GM21825 (cell line): ENCODE results near the gene CENPK.
"Not testable (repeated sequence)": the region's sequence is repeated elsewhere in the genome, so short reads cannot be mapped to it uniquely, and the experiment has no call there.

Source experiments
- ATAC-seq: cut with Tn5 transposase; IDR thresholded peaks from one replicate; pipeline ENCODE4 v1.9.1; 2021; ENCODE audit warnings: mild to moderate bottlenecking, moderate library complexity; ENCODE audit not compliant: unreplicated experiment

CENPK gene, protein sequence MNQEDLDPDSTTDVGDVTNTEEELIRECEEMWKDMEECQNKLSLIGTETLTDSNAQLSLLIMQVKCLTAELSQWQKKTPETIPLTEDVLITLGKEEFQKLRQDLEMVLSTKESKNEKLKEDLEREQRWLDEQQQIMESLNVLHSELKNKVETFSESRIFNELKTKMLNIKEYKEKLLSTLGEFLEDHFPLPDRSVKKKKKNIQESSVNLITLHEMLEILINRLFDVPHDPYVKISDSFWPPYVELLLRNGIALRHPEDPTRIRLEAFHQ

DNA sequence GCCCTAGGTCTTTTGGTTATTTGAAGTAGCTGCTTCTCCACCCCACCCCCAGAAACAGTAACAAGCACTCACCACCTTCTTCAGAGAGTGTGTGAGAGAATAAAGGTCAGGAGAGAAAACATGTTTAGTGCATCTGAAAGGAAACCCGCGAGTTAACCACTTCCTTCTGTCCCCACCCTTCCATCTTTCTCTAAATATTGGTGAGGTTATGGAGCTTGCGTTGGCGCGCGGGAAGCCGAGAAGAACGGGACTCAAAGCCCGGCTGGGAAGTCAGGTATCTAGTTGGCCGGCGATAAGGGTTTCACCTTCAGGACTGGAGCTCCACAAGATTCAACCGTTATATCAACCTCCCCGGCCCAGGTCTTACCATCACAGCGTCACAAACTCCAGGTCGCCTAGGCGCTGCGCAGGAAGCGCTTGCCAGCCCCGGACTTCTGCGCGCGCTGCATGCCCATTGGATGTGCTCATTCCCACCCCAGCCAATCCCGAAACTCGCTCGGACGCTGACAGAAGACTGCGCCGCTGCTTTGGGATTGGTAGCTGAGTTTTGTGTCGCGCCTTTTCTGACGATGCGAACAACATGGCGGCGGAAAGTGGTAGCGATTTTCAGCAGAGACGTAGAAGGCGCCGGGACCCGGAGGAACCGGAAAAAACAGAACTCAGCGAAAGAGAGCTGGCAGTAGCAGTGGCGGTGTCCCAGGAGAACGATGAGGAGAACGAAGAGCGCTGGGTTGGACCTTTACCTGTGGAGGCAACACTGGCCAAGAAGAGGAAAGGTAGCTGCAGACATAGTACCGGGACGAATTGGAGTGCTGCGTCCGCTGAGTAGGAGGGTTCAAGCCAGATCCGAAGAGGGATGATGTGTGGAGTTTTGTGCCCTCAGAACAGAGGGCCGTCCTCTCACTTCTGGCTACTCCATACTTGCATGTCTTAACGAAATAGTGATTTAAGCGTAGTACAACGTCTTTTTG is at the start of gene CENPK, which contains the start of gene PPWD1:
Gene CENPK, minus strand, starts transcription at position 438 of the 971 bp plus-strand sequence. CDS start 8,261 bp downstream, outside the sequence.
Gene PPWD1, plus strand, starts transcription at position 566 of the 971 bp plus-strand sequence. Its CDS starts 15 bp downstream, at position 581.
- peak; percentile 100 for ATAC-seq

DNA sequence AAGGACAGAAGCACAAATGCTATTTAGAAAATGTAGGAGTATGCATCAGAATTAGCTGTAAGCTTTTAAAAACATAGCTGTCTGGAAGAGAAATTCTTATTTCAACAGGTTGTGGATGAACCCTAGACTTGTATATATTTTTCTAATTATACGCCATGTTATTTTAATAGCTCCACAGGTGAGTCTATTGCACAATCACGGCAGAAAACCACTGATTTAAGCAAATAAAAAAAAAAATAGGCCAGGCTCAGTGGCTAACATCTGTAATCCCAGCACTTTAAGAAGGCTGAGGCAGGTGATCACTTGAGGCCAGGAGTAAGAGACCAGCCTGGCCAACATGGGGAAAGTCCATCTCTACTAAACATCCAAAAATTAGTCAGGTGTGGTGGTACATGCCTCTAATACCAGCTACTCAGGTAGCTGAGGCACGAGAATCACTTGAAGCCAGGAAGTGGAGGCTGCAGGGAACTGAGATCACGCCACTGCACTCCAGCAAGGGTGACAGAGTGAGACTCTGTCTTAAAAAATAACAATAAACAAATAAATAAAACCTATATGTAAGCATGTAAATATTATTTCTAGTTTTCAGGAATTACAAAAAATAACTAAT is 49.4 kb upstream of the CENPK start:
- ATAC-seq: no peak

DNA sequence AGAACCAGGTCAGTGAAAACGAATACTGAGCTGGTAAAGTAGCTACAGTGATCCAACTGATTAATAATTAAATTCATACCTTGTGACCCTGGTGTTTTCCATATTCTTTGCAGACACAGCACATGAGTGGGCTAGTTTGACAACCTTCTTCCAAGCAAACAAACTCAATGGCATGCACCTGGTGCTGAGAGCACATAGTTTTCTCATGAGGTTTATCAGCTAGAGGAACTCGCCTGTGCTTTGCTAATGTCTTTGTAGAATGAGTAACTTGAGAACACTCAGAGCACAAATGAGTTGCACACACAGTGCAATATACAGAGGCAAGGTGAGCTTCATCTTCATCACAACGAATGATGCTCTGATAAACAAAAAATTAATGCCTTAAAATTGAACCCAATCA is 48.6 kb upstream of the CENPK start:
- ATAC-seq: no peak

DNA sequence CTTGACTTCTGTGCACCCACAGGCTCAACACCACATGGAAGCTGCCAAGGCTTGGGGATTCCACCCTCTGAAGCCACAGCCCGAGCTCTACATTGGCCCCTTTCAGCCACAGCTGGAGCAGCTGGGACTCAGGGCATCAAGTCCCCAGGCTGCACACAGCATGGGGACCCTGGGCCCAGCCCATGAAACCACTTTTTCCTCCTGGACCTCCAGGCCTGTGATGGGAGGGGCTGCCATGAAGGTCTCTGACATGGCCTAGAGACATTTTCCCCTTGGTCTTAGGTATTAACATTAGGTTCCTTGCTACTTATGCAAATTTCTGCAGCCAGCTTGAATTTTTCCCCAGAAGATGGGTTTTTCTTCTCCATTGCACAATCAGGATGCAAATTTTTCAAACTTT is 38.8 kb upstream of the CENPK start:
- ATAC-seq: not testable (repeated sequence)

DNA sequence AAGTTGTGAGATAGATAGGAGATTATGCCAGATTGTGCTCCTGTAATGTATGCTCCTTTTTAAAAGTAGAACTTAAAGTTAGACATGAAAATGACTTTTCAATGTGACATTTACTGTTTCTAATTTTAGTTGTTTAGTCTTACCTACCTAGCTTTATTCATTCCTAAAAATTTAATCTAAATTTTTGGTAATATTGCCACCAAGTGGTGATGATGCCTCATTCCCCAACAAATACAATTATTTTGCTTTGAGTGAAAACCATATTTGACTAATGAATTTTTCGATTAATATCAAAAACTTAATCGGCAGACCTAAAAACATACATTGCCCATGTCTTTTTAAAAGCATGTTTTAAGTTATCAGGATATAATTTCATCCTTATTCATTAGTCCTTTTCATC is 25.7 kb upstream of the CENPK start:
- no peak for ATAC-seq

DNA sequence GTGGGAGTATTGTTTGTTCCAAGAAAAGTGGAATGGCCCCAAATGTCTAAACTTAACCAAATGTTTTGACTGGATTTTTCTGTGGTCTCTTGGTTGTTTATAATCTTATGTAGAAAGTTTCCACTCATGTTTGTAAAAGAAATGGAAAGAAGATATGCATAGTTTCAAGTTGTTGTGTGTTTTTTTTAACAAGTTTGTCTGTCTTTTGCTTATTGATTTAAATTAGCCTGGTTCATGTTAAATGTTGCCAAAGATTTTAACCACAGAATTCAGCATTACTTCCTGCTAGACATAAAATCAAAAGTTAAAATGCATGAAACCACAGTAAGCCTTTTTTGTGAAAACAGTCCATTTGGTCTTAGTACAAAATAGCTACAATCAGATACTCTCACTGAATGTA is 14.2 kb upstream of the CENPK start:
- ATAC-seq: no peak

DNA sequence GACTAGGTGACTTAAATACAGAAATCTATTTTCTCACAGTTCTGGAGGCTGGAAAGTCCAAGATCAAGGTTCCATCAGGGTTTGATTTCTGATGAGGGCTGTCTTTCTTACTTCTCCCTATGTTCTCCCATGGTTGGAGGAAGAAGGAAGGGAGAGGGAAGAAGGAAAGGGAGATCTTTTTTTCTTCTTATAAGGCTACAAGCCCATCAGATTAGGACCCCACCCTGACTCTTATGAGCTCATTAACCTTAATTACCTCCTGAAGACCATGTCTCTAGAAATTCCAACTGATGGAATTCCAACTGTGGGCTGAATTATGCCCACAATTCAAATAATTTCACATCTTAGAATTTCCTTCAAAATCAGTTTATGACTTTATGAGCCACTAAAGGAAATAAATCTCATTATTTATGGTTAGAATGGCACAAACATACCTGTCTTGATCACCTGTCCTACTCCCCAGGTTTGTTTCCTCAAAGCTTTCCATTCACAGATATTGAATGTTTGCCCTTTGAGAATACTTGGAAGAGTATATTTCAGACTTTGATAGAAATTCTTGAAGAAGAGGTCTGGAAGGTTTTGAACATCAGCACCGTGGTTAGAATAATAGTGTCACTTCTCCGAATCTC is 7.7 kb upstream of the CENPK start:
- ATAC-seq: no peak

DNA sequence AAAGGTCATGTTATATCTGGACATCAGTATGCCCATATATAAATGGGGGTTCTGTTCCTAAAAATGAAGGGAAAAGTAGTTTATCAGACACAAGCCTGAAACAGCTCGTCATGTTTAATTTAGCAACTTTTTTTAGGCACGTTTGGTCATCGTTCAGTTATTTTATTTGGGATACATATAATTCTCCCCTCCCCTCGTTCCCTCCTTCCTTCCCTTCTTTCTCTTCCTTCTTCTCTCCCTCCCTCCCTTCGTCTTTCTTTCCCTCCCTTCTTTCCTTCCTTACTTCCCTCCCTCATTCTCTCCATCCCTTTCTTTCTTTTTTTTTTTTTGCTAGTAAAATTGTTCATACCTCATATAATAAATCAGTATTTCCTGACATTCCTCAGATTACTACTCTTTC is 3.5 kb upstream of the CENPK start:
- ATAC-seq: no peak

DNA sequence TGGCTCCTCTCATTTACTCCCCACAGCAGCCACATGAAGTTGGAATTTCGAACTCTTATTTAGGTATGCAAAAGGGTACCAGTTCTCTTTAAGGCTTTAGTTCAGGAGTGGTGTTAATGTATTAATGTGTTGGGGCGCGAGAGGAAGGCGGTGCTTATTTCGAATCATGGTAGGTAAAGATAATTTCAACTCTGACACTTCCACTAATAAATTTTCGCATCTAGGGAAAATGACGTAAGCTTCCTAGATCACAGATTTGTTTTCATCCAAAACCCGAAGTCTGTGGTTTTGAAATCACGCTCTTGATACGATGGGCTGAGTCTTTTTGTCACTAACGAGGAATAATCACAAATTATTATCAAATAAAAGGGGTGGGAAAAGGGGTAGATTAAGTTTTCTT is 809 bp upstream of the CENPK start:
- no peak for ATAC-seq

DNA sequence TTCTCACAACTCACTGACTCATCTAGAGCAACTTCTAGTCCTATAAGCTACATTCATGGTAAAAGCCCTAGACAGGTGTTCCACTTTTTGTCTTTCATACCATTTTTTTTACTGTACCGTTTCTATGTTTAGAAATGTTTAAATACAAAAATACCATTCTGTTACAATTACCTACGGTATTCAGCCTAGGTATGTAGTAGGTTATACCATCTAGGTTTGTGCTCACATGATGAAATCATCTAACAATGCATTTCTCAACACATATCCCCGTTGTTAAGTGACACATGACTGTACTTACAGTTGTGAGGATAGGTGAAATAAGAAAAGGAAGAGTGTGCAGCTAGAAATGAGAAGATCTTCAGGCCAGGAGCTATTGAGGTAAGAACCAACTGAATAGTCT is 6.2 kb downstream of the CENPK start:
- no peak for ATAC-seq

DNA sequence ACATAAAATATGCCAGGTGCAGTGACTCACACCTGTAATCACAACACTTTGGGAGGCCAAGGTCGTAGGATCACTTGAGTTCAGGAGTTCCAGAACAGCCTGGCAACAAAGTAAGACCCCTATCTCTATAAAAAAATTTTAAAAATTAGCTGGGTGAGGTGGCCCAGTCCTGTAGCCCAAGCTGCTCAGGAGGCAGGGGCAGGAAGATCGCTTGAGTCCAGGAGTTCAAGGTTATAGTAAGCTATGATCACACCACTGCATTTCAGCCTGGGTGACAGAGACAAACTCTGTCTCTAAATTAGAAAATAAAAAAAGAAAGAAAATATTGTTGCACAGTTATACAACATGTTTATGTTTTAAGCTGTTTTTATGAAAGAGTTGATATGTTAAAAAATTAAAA is 6.8 kb downstream of the CENPK start:
- no peak for ATAC-seq

DNA sequence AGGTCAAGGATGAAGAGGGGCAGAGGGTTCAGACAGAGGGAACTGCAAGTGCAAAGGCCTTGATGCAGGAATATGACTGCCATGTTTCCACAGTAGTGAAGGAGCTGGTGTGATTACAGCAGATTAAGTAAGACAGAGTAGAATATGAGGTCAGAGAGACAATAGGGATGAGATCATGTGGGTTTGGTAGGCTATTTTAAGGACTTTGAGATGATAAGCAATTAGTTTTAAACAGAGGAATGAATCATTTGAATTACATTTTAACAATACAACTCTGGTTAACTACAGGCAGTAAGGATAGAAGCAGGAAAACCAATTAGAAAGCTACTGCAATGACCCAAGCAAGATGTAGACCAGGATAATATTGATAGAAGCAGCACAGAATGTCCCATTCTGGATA is 7.7 kb downstream of the CENPK start:
- ATAC-seq: no peak

DNA sequence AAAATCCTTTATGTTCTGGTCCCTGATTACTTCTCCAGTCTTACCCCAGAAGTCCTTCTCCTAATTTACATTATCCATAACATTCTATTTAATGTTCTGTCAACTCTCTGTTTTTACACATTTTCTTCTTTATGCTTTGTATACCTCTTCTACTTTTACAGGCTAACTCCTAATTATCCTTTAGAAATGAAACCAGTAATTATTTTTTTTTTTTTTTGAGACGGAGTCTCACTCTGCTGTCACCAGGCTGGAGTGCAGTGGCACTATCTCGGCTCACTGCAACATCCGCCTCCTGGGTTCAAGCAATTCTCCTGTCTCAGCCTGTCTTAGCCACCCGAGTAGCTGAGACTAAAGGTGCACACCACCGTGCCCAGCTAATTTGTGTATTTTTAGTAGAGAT is 9.0 kb downstream of the CENPK start:
- no peak for ATAC-seq

DNA sequence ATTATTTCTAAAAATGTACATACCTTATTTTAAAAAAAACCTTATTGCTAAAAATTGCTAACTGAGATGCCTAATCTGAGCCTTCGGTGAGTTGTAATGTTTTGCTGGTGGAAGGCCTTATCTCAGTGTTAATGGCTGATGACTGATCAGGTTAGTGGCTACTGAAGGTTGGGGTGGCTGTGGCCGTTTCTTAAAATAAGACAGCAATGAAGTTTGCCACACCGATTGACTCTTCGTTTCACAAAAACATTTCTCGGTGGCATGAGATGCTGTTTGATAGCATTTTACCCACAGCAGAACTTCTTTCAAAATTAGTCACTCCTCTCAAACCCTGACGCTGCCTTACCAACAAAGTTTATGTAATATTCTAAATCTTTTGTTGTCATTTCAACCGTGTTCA is 14.7 kb downstream of the CENPK start:
- no peak for ATAC-seq

DNA sequence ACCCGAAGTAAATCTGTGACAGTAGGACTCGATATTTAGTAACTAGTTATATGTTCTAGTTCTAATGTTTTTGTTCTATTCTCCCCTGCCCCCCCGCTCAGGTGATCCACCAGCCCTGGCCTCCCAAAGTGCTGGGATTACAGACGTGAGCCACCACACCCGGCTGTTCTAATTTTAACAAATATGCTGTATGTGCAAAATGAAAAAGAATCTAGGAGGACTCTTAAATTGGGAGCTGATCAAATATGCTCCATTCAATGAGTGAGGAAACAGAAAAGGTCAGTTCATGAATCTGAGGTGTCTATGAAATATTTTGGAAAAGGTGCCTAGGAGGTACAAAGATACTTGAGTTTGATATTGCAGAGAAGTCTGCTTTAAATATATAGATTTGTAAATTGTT is 16.8 kb downstream of the CENPK start:
- ATAC-seq: no peak

DNA sequence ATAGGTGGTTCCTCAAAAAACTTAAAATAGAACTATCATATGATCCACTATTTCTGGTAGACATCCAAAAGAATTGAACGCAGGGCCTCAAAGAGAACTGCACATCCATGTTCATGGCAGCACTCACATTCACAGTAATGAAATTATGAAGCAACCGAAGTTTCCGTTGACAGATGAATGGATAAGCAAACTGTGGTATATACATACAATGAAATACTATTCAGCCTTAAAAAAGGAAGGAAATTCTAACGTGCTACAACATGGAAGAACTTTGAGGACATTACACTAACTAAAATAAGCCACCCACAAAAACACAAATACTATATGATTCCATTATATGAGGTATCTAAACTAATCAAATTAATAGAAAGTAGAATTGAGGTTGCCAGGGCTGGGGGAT is 18.5 kb downstream of the CENPK start:
- ATAC-seq: no peak

DNA sequence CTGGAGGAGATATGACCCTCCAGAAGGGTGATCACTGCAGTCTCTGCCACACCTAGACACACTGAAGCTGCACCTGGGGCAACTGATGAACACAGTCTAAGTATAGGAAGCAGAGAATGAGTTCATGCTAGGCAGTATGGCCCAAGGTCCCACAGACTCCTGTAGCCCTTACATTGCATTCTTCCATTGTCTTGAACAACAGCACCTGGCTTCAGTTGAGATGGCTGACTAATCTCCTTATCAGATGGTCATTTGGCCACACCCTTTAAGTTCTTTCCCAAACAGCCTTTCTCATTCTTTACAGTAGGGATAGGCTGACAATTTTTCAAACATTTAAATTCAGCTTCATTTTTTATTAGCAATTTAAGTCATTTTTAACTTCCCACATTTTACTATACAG is 23.1 kb downstream of the CENPK start:
- ATAC-seq: no peak

DNA sequence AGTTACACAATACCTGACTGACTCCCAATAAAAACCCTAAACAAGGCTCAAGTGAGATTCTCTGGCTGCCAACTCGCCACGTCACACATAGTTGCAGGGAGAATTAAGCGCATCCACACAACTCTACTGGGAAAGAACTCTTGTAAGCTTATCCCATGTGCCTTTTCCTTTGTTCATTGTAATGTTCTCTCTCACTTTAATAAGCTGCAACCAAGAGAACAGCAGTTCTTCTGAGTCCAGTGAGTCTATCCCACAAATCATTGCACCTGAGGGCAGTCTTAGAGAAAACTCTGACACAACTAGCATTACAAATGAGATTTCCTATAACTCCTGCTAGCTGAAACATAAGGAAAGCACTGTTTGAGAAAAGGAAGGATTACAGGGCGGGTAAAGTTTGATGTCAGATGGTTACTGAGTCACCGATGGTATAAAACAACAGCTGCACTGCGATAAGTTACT is 27.4 kb downstream of the CENPK start:
- ATAC-seq: no peak

DNA sequence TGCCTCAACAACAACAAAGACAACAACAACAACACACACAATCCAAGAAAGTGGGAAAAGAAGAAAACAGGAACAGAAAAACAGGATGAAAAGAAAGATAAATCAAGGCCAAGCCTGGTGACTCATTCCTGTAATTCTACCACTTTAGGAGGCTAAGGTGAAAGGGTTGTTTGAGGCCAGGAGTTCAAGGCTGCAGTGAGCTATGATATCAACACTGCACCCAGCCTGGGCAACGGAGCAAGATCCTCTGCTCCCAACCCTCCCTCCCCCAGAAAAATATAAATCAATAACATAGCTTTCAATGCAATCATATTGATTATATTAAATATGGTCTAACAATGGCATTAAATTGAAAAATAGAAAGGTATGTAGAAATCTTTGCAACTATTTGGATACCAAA is 32.1 kb downstream of the CENPK start:
- ATAC-seq: no peak

DNA sequence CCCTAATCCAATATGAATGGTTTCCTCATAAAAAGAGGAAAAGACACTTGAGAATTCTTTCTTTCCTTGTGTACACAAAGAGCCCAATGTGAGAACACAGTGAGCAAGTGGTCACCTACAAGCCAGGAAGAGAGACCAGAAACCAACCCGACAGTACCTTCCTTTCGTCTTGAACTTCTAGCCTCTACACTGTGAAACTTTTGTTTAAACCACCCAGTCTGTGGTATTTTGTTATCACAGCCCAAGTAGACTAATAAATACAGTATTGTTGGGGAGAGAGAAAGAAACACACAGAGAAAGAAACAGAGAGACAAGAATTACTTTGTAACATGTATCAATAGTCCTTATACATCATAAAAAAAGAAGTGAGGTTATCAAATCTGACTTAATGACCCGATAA is 37.2 kb downstream of the CENPK start:
- ATAC-seq: no peak
